GM12874 (cell line): ENCODE data around the gene PSMD13.

Experiments
- TF ChIP-seq, protein P1 (sequence below): IDR thresholded peaks from 2 replicates; pipeline ENCODE4 v1.5.1; 2011; ENCODE audit warnings: low read depth, mild to moderate bottlenecking, control low read depth, low read length, moderate library complexity; ENCODE audit not compliant: insufficient read depth

PSMD13 gene

DNA sequence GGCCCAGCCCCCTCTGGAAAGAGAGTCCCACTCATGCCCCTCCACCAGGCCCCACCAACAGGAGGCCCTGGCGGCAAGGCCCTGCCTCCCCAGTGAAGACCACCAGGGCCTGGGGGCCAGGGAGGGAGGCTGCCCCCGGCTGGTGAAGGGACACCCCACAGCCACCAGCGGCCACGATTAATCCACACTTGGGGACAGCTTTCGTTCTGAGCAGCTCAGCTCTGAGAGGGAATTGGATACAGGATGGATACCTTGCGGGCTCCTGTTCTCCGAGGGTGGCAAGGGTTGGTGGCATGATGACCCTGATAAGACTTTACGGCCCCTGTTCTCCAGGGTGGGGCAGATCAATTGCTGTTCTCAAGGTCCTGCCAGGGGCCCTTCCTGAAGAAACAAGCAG, 34.5 kb downstream of the PSMD13 start:
- TF ChIP-seq, protein P1, sequence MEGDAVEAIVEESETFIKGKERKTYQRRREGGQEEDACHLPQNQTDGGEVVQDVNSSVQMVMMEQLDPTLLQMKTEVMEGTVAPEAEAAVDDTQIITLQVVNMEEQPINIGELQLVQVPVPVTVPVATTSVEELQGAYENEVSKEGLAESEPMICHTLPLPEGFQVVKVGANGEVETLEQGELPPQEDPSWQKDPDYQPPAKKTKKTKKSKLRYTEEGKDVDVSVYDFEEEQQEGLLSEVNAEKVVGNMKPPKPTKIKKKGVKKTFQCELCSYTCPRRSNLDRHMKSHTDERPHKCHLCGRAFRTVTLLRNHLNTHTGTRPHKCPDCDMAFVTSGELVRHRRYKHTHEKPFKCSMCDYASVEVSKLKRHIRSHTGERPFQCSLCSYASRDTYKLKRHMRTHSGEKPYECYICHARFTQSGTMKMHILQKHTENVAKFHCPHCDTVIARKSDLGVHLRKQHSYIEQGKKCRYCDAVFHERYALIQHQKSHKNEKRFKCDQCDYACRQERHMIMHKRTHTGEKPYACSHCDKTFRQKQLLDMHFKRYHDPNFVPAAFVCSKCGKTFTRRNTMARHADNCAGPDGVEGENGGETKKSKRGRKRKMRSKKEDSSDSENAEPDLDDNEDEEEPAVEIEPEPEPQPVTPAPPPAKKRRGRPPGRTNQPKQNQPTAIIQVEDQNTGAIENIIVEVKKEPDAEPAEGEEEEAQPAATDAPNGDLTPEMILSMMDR, result no peak

DNA sequence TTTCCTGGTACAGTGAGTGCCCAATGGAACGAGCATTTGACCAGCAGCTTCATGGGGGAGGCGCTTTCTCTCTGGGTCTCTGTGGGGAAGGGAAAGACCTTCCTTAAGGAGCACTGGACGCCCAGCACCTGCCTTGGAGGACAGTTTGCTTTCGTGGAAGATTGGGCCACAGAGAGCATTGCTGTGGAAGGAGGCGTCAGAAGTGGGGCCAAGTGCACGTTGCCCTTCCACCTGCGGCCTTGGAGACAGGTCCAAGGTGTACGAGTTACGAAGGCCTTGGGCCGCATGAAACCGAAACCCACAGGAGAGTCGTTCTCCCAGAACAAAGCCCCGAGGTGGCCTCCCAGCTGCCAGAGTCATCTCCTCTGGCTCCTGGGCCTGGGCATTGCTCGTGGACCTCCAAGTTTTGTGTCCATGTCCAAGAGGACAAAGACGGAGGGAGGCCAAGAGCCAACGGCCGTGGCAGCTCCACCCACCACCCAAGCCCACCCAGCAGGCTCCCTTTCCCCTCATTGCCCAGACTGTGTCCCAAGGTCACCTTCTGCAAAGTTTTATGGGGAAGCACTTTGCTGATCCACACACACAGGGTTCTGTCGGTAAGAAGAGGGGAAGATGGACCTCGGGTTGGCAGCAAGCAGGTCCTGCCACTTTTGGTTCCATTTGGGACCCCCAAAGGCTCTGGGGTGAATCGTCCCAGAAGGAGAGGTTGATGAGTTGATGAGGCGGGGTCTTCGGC, 35.6 kb downstream of the PSMD13 start:
- TF ChIP-seq, protein P1, result no peak

DNA sequence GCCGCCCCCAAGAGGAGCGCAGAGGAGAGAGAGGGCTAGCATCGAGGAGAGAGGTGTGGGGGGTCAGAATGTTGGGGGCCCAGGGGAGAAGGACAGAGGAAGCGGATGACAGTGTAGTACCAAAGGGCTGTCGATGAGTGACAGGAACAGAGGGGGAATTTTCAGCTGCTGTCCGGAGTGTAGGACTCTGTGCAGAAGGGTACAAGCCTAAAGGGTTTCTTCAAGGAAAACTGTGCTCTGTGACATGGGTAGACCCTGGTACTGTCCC, 36.1 kb downstream of the PSMD13 start:
- TF ChIP-seq, protein P1, result no peak

DNA sequence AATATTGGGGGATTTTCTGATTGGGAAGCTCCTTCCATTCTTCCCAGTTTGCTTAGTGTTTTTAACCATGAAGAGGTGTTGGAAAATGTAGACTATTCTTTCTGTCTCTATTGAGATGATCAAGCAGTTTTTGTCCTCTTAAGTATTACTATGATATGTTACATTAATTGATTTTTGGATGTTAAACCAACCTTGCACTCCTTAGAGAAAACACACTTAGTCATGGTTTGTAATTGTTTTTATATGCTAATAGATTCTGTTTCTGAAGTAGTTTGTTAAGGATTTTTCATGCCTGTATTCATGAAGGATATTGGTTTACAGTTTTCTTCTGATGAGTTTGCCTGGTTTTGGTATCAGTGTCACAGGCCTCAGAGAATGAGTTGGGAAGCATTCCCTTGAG, 39.4 kb downstream of the PSMD13 start:
- TF ChIP-seq, protein P1, result no peak

DNA sequence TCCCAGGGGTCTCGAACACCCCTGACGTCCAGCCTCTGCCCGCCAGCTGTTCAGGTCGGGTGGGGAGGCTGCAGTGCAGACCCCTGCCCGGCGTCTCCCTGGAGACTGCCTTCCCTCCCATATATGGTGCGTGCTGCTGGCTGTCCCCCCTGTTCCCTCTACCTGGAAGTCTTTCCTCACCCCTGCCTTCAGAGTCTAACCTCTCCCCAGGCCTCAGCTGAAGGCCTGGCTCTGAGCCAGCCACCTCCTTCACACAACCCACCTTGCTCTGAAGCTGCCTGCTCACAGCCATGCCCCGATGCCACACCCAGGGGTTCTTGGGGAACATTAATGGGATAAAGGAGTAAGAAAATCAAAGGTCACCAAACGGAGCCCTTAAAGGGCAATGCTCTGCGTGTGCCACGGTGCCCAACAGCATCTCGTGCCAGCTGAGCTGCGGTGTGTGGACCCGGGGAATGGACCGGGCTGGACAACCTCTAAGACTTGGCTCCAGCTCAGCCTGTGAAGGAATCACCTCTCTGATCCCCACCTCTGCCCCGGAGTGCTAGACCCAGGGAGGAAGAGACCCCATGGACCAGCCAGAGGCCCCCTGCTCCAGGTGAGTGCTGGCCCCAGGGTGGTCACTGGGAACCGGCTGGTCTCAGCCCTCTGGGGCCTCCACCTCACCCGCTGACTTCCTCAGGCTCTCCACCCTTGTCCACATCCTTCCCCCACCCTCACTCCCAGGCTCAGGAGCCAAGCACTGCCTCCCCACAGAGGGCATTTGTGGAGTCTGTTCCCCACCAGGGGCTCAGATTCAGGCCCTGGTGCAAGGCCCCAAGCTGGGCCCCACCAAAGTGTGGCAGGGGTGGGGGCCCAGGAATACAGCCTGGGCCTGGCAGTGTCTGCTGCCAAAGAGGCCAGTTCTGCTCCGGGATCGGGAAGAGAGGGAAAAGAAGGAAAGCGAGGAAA, 41.5 kb downstream of the PSMD13 start, which contains the start of gene NLRP6:
Gene NLRP6 (plus strand): TSS at position 407 of the 951 bp plus-strand sequence. CDS start 163 bp downstream, at position 570.
- TF ChIP-seq, protein P1, result no peak

DNA sequence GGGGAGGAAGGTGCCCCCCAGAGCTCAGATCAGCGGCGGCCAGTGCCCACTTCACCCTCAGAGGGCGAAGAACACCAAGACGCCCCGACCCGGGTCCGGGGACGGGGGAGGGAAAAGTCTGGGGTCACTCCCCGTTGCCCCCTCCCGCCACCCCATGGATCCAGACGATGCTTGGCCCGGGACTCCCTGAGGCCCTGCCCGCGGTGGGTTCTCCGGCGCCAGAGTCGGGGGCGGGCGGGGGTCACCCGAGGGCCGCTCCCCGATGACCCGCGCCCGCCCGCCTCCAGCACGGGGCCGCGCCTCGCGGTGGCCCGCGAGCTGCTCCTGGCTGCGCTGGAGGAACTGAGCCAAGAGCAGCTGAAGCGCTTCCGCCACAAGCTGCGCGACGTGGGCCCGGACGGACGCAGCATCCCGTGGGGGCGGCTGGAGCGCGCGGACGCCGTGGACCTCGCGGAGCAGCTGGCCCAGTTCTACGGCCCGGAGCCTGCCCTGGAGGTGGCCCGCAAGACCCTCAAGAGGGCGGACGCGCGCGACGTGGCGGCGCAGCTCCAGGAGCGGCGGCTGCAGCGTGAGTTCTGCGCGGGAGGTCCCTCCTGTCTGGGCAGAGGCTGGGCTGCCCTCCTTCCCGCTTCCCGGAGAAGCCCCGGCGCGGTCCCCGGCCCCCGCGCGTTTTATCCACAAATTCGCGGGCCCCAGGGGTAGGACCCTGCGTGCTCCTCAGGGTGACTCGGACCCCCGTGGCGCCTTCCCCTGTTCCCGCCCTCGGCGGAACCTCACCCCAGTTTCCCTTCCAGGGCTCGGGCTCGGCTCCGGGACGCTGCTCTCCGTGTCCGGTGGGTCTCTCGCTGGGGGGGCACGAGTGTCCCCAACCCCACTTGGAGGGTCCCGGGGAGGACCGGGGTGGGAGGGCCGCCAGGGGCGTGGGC, 42.5 kb downstream of the PSMD13 start:
- TF ChIP-seq, protein P1, result no peak
